ENCODE data around the gene EIF4H.
"Not testable (repeated sequence)": the region's sequence is repeated elsewhere in the genome, so short reads cannot be mapped to it uniquely, and the experiment has no call there.

The EIF4H gene

DNA sequence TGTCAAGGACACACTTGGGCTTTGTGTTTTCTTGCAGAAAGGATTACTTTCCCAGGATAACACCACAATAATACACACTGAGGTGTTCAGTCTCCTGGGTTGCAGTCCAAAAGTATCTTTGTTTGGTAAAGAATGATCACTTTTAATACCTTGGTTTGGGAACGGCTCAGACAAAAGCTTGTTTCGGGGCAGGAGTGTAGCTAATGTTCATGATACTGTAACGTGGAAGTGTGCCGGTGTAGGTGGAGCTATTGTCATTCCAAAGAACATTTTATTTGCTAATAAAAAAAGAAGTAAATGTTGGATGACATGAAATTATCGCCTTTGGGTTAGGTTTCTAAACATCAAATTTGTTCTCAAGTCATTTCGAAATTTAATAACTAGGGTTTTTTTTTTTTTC lies 1.2 kb downstream of the EIF4H start:
- no peak for DNase-seq (ENCODE audit: low spot score)

- no peak for DNase-seq (ENCODE audit: low spot score)
Observed at GRCh38 chr7:74176555-74176954, 2.4 kb downstream of the EIF4H start.

DNA sequence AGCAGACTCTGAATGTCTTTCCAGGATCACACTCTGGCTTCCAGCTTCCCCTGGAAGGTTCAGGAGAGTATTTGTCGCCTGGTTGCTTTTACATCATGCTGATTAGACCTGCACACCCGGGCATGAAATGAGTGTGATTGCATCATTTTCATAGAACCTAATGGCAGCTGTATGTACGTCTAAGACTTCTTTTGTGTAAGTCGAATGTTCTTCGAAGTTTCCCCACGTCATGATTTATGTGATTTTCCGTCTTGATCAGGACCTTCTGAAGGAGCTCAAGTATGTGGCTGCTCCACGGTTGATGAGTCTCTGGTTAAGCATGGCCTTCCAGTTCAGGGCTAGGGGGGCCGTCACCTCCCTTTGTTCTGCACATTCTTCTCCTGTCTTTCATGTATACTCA lies 4.5 kb downstream of the EIF4H start:
- no peak for DNase-seq (ENCODE audit: low spot score)

- DNase-seq (ENCODE audit: low spot score) = no peak
Observed at GRCh38 chr7:74179935-74180604, 5.9 kb downstream of the EIF4H start.

DNA sequence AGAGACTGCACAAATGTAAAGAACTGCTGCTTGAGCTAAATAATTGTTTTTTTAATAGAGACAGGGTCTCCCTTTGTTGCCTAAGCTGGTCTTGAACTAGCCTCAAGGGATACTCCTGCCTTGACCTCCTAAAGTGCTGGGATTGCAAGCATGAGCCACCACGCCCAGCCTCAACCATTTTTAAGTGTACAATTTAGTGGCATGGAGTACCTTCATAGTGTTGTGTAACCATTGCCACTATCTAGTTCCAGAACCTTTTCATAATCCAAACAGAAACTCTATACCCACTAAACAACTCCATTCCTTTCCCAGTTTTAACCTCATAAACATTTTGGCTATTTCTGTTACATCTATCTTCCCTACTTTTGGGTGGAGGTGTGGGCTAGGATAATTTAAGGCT lies 6.7 kb downstream of the EIF4H start:
- no peak for DNase-seq (ENCODE audit: low spot score)

DNA sequence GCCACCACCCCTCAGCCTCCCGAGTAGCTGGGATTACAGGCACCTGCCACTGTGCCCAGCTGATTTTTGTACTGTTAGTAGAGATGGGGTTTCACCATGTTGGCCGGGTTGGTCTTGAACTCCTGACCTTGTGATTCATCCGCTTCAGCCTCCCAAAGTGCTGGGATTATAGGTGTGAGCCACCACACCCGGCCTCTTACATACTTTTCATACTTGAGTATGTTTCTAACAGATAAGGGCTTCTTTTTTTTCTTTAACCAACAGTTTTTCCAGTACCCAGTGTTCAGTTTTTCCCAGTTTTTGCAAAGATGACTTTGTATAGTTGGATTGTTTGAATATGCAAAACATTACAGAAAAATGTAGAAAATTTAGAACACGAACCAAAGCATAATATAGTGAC lies 7.7 kb downstream of the EIF4H start:
- no peak for DNase-seq (ENCODE audit: low spot score)

- no peak for DNase-seq (ENCODE audit: low spot score)
Observed at GRCh38 chr7:74182453-74183090, 8.4 kb downstream of the EIF4H start.

DNA sequence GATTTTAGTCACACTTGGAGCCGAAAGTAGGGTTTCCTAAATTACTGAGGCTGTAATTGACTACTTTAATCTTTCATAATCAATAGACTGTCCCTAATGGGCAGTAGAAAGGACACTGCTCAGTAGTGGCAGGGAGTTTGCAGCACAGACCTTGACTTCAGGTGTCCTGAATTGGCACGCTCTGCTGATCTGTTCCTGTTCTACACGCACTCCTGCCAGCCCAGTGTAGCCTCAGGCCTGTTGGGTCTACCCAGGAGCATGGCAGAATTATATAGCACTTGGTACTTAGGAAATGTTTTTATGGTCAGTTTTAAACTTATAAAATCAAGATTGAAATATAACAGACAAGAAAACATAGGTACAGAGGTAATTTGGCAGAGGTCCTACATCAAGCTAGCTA lies 9.0 kb downstream of the EIF4H start:
- no peak for DNase-seq (ENCODE audit: low spot score)

- DNase-seq (ENCODE audit: low spot score) = no peak
Observed at GRCh38 chr7:74183653-74184450, 9.7 kb downstream of the EIF4H start.

DNA sequence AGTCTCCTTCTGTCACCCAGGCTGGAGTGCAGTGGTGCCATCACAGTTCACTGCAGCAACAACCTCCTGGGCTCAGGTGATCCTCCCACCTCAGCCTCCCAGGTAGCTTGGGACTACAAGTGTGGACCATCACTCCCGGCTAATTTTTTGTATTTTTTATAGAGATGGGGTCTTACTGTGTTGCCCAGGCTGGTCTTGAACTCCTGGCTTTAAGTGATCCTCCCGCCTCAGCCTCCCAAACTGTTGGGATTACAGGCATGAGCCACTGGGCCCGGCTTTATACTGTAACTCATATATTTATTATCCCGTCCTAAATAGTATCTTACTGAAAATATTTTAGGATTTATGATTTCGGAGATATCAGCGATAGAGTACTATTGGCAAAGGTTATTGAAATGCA lies 10.9 kb downstream of the EIF4H start:
- no peak for DNase-seq (ENCODE audit: low spot score)

DNA sequence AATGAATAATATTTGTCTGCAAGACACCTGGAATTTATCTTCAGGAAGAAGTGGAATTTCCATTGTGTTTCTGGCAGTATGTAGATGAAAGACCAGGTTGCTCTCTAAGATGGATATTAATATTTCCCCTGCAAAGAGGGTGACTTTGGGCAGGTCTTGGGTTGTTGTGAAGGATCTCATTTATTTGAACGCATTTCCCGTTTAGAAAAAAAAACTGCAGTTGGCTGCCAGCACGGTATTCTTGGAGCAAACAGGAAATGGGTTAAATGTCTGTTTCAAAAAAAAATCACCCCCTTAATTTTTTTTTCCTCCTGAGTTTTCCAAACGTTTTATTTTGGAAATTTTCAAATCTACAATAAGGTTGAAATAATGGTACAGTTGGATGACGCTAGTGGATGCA lies 11.5 kb downstream of the EIF4H start:
- no peak for DNase-seq (ENCODE audit: low spot score)

DNA sequence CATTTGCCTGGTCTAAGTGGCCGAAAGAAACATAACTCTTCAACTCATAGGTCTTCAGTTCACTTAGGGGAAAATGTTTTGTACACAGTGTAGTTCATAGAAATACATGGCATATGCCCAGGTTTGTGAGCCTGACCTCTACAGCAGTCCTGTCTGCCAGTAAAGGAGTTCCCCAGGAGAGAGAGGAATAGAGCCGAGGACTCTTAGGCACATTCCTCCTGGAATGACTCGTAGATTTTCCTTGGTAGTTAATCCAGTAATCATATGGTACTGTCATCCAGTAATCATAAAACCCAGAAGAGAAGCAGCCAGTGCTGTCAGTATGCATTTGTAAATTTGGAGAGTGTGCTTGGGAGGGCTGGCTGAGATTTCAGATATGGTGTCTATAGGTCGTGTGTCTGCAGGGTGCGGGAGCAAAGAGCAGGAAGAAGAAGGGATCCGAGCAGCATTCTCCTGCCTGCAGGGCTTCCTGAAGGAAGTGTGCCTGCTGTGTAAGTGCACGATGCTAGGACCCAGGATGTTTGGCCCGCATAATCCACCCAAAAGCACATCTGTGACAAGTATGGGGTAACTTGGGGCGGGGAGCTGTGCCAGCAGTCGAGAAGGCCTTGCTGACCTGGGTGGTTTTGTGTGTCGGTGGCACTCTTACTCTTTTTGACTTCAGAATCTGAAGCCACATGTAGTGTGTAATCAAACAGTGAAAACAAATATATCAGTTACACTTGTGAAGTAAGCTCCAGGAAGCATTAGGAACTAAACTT lies 13.9 kb downstream of the EIF4H start:
- DNase-seq (ENCODE audit: low spot score) = no peak

- no peak for DNase-seq (ENCODE audit: low spot score)
Observed at GRCh38 chr7:74190259-74190658, 16.1 kb downstream of the EIF4H start.

DNA sequence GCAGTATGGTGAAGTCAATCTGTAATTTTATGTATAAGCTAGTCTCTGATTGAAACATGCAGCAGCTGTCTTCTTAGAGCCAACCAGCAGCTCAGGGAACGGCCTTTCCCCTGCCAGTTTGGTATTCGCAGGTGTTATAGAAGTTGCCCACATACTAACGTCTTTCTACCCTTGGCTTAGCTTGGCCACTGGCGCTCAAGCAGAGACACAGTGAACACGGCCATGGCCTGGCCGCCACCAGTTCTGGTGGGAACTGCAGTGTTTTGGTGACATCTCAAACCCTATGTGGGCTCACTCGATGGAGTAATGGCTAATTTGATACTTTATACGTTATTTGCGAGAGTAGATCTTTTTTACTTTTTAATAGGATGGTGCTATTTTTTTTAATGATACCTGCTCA lies 17.1 kb downstream of the EIF4H start:
- no peak for DNase-seq (ENCODE audit: low spot score)

GRCh38 chr7:74193054-74193453 lies 18.9 kb downstream of the EIF4H start:
- no peak for DNase-seq (ENCODE audit: low spot score)

GRCh38 chr7:74193913-74194312 lies 19.8 kb downstream of the EIF4H start:
- no peak for DNase-seq (ENCODE audit: low spot score)

- no peak for DNase-seq (ENCODE audit: low spot score)
Observed at GRCh38 chr7:74194686-74195085, 20.5 kb downstream of the EIF4H start.

- not testable (repeated sequence) for DNase-seq (ENCODE audit: low spot score)
Observed at GRCh38 chr7:74195139-74195860, 21.1 kb downstream of the EIF4H start.

DNA sequence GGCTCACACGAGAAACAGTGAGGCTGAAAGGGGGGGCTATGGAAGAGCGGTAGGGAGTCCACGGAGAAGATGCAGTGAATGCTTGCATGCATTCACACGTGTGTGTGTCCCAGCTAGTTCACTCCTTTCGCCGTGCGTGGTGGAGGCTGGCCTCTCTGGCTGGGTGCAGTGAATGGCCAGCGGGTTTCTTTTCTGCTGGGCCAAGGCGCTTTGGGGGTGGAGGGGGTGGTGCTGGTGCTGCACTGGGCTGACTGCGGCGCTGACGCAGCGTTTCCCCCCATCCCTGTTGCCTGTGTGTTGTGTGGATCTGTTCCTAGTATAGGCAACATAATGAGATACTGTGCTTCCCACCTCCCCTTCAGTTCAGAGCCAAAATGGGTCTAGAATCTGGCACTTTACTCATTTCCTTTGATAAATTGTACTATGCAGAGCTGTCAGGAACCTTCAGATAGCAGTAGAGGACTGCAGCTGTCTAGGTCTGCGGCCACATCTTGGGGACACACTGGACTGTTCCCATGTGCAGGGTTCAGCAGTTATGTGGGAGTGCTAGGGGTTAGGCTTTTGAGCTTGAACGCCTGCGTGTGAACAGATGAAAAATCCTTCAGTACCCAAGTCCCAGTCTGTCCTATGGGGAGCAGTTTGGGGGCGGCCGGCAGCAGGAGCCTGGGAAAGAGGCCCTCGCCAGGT lies 22.0 kb downstream of the EIF4H start:
- not testable (repeated sequence) for DNase-seq (ENCODE audit: low spot score)

DNA sequence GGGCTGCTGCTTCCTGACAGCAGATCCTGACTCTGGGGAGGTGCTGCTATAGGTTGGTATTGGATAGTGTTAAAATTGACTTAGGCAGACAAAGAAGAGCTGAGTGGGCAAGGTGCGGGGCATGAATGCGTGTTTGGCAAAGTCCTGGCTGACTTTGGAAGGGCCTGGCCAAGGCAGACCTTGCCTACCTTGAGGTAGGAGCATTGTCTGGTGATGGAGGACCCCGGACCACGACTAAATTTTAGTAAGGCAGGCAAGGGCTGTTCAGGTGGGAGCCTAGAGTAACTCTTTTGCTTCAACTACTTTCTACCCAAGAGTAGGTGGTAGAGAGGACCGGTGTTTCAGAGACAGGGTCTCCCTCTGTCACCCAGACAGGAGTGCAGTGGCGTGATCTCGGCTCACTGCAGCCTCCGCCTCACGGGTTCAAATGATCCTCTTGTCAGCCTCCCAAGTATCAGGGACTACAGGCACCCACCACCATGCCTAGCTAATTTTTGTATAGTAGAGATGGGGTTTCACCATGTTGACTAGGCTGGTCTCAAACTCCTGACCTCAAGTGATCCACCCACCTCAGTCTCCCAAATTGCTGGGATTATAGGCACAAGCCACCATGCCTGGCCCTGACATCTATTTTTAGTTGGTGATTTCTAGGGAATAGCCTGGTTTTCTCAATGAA lies 23.4 kb downstream of the EIF4H start:
- DNase-seq (ENCODE audit: low spot score) = no peak
